WI38 (cell line): ENCODE data around the gene ZDHHC17.

Source experiments
- H3K4me3 ChIP-seq: 2 replicates; pipeline ENCODE4 v1.5.1; 2011; ENCODE audit warnings: low read depth, mild to moderate bottlenecking, control low read depth, low read length
- CTCF ChIP-seq: IDR thresholded peaks from 2 replicates; pipeline ENCODE4 v1.5.1; 2012; ENCODE audit warnings: low read depth, mild to moderate bottlenecking, control low read depth, low read length

ZDHHC17 gene

DNA sequence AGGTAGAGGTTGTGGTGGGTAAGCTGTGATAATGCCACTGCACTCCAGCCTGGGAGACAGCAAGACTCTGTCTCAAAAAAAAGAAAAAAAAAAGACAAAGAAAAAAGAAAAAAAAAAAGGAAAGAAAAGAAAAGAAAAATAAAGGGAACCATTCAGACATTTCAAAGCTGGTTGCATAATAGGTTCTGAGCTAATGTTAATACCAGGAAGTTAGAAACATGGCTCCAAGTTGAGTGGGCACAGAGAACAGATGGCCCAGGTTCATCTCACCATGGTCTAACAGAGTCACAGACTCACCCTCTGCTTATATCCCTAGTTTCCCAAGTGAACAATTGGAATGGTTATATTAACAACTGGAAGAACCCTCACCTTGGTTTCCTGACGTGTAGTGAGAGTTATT is 17.4 kb upstream of the ZDHHC17 start:
- TF ChIP-seq CTCF: no peak
- no peak overlapping the region for H3K4me3 ChIP-seq

DNA sequence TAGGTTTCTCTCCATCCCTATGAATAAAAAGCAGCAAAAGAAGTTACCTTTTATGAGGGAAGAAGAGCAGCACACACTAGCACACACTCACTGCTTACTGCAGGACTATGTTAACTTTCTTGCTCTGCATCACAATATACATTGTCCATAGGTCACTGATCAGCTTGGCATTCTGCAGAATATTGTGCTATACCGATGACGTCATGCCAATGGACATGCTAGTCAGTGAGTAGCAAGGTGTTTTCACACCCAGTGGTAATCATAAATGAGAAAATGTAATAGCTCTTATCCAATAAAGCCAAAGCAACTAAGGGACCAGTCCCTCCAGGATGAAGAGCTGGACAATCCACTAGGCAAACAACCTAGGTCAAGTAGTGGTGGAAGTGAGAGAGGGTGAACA is 16.7 kb upstream of the ZDHHC17 start:
- no peak overlapping the region for H3K4me3 ChIP-seq
- TF ChIP-seq CTCF: no peak

DNA sequence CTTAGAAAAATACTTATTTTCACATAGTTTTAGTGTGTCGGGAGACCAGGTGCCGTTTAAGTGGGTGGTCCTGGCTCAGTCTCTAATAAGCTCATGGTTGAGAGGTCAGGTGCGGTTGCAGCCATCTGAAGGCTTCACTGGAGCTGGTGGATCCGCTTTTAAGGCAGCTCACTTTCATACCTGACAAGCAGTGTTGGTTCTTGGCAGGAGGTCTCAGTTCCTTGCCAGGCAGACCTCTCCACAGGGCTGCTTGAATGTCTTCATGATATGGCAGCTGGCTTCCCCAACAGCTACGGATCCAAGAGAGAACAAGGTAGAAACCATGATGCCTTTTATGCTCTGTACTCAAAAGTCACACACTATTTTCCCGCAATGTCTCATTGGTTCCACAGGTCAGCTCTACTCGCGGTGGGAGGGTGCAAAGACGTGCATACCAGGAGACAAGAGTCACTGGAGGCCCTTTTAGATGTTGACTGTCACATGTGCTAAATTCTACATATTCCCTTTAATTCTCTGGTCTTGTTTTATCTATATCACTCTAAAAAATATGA is 8.0 kb upstream of the ZDHHC17 start:
- TF ChIP-seq CTCF: no peak
- H3K4me3 ChIP-seq: no peak overlapping the region

- TF ChIP-seq CTCF: no peak
Measured at GRCh38 chr12:76757694-76758093, 6.2 kb upstream of the ZDHHC17 start.

DNA sequence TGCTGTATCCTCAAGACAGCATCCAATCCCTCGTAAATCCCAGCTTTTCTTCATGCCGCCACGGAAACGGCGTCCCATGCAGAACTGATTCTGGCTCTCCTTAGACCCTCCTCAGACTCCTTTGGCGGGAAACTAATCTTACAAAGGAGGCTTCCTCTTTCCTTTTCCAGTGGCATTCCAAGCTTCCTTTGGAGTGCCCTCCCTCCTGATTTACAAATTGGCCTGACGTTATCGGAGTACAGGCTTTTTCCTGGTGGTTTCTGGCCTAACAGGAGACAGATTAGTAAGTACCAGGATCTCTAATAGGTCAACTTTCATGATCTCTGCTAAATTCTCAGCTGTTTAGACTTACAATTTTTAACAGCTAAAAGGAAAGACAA is 1.3 kb upstream of the ZDHHC17 start:
- no peak for TF ChIP-seq CTCF
- H3K4me3 ChIP-seq: no peak overlapping the region

More at GRCh38 chr12:76757694-76758093, 6.2 kb upstream of the ZDHHC17 start:
- H3K4me3 ChIP-seq: no peak overlapping the region

DNA sequence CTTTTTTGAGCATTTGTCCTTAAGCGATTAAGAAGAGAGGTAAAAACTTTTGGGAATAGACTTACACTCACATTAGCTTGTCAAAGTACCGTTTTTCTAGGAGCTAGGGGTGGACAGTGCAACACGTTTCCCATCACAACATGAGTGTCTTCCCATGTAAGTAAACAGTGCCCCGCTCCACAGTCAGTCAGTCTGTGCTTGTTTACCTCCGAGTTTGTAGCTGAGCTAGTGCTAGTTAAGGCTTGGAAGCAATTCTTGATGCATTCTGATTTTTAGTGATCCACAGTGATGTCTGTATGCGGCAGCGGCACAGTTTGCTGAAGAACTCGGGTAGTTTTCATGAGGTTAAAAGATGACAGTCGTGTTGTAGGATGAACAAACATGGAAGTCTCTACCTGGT is 941 bp downstream of the ZDHHC17 start:
- TF ChIP-seq CTCF: no peak
- peak overlapping the region; percentile 88 for H3K4me3 ChIP-seq

GRCh38 chr12:76765598-76765997 is 1.7 kb downstream of the ZDHHC17 start:
- H3K4me3 ChIP-seq: peak overlapping the region; percentile 88
- no peak for TF ChIP-seq CTCF
